Pancreas (tissue), 10 donors: ENCODE results near the gene MCCC1. TPM values are rescaled to one million over a fixed set of nuclear protein-coding genes. Genes with fewer than 3 reads are reported as not detected.
A peak's percentile ranks its signal among the peaks of the same experiment; 100 is the strongest.

Source experiments
- ATAC-seq, 4 donors: fragments of 200-7000 bp; cut with Tn5 transposase; one replicate each; pipeline versions ENCODE4 v1.8.0 to v1.9.1; 2020; ENCODE audit warnings: mild to moderate bottlenecking in 4 of 4, moderate library complexity in 4 of 4
- DNase-seq, 6 donors: peaks; one replicate each; pipeline ENCODE4 v3.0.0-alpha.2; 2020
- FAIRE-seq: peaks from 2 replicates; lab custom pipeline; 2012; peaks lifted over from hg19 to GRCh38; lab: Jason Lieb, UNC
- H3K27ac ChIP-seq, 4 donors: fragments of 200-600 bp; sonication (generic); 1 replicate in 3 of 4; 2 replicates in 1 of 4; pipeline versions ENCODE4 v1.5.0 to v1.8.0; 2020
- H3K27me3 ChIP-seq, 4 donors: fragments of 200-600 bp; one replicate each; pipeline ENCODE4 v1.8.0; 2021
- H3K36me3 ChIP-seq, 3 donors: fragments of 200-600 bp; sonication (generic) in 1 of 3; one replicate each; pipeline versions ENCODE4 v1.5.0 to v1.8.0; 2020 to 2021
- H3K4me1 ChIP-seq, 3 donors: fragments of 200-600 bp; one replicate each; pipeline ENCODE4 v1.8.0; 2021
- H3K4me3 ChIP-seq, 4 donors: fragments of 200-600 bp; sonication (generic) in 2 of 4; one replicate each; pipeline versions ENCODE4 v1.5.0 to v1.8.0; 2020 to 2021
- H3K9me3 ChIP-seq, 4 donors: fragments of 200-600 bp; one replicate each; pipeline ENCODE4 v1.8.0; 2021
- CTCF ChIP-seq, 4 donors: fragments of 200-600 bp; sonication (generic) in 3 of 4; IDR thresholded peaks; one replicate each; pipeline versions ENCODE4 v1.5.0 to v1.8.0; 2021; ENCODE audit warnings: antibody characterized with exemption in 4 of 4
- WGBS, 2 donors: extraction: QIAGEN DNeasy Blood & Tissue Kit; methylation state at CpG; one replicate each; pipeline ENCODE4 v1.1.7; 2013; 5-methylcytosine and 5-hydroxymethylcytosine counted together
- intact Hi-C, 3 donors: fragments of 100-400 bp; cut with DNase I; formaldehyde crosslinking; loops; one replicate each; pipeline versions ENCODE4 v1.11.1 to v1.14.2; 2022
- polyA plus RNA-seq, 2 donors: library from polyadenylated mRNA; stranded (reverse); fragments of 200-250 nt; gene quantifications; one replicate each; pipeline ENCODE4 v1.2.3, GENCODE V29; 2013
- total RNA-seq, 6 donors: library from RNA; stranded (reverse); fragmentation: NEBNext Ultra II Directional in 4 of 6; extraction: Animal tissue kit (Norgen Biotek cat#: 25700) in 4 of 6; gene quantifications; one replicate each; pipeline versions ENCODE4 v1.2.1 to v1.2.4, GENCODE V29; 2021 to 2023
- donor health status: healthy with polysubstance abuse.
- donor health status: DM: no; HTN: no; CAD: no; lungs with moderate emphysema.
- donor health status: DM: no; HTN: no; CAD: no.
- donor health status: control.
- donor health status: control.
- donor health status: Bipolar disorder and iron deficiency.
- donor health status: DM: yes; HTN: yes; CAD: no.
- donor health status: DM: no; HTN: no; CAD: no.
- donor health status: DM: no; HTN: no; CAD: no.
- donor health status: DM: yes; HTN: yes; CAD: no.

The MCCC1 gene
- total RNA-seq (10 to 100 TPM; 25.3 to 57.0 (median 39.0) TPM), polyA plus RNA-seq (10 to 100 TPM; 40.5 to 81.9 TPM)

- peak within 1 kb of the TSS; percentile 86 to 98 (median 96) for H3K27ac ChIP-seq
- intact Hi-C loops, result no loop called here
- 0 to 1% methylated on average over 41 to 60 of the region's 60 CpGs for WGBS, 2 donors
These were observed at the start of gene MCCC1 for GRCh38 chr3:183099026-183099837. Gene MCCC1, minus strand, starts transcription at chr3:183099496. Its CDS starts 56 bp downstream, at chr3:183099440.

GRCh38 chr3:183148056-183148455, 48.8 kb upstream of the MCCC1 start:
- no peaks in the 10 kb centered on the region for H3K9me3 ChIP-seq
- no peaks in the 10 kb centered on the region for H3K27me3 ChIP-seq
- no peak overlapping the region for H3K27ac ChIP-seq
- DNase-seq, result no peak
- no peaks in the 10 kb centered on the region for H3K36me3 ChIP-seq
- intact Hi-C loops, result no loop called here
- no peaks in the 10 kb centered on the region for H3K4me1 ChIP-seq
- no peak for ATAC-seq
- no peak for FAIRE-seq
- 70 to 78% methylated on average over 4 of the region's 4 CpGs for WGBS, 2 donors
- H3K4me3 ChIP-seq, result no peak overlapping the region
- TF ChIP-seq CTCF (IDR thresholded peaks at IDR 0.05), result no peak

More at GRCh38 chr3:183099026-183099837, at the start of gene MCCC1:
- no peaks in the 10 kb centered on the region for H3K9me3 ChIP-seq
- ATAC-seq (peak; percentile 88 to 96 (median 92)), FAIRE-seq (peak; percentile 84), DNase-seq (peak; percentile 98 to 99 (median 99))
- no peaks in the 10 kb centered on the region for H3K36me3 ChIP-seq
- TF ChIP-seq CTCF (IDR thresholded peaks at IDR 0.05), result no peak
- H3K4me1 ChIP-seq, result peaks cover 16 to 36% (median 25%) of the 10 kb centered on the region in 3 donors
- no peaks in the 10 kb centered on the region for H3K27me3 ChIP-seq
- peak within 1 kb of the TSS; percentile 46 to 93 (median 78) for H3K4me3 ChIP-seq

GRCh38 chr3:183144363-183144762, 45.1 kb upstream of the MCCC1 start:
- no peaks in the 10 kb centered on the region for H3K4me1 ChIP-seq
- no peaks in the 10 kb centered on the region for H3K36me3 ChIP-seq
- DNase-seq (no peak), FAIRE-seq (no peak), ATAC-seq (no peak)
- WGBS, 2 donors, result 39 to 84% methylated on average over 1 of the region's 1 CpG
- no peaks in the 10 kb centered on the region for H3K9me3 ChIP-seq
- intact Hi-C loops, result no loop called here
- no peak overlapping the region for H3K27ac ChIP-seq
- TF ChIP-seq CTCF (IDR thresholded peaks at IDR 0.05), result no peak
- no peak overlapping the region for H3K4me3 ChIP-seq
- no peaks in the 10 kb centered on the region for H3K27me3 ChIP-seq

- DNase-seq (no peak), ATAC-seq (no peak), FAIRE-seq (no peak)
- whole genome bisulfite sequencing, 2 donors, result 80 to 81% methylated on average over 11 of the region's 11 CpGs
- Histone ChIP-seq H3K9me3 (no peaks in the 10 kb centered on the region), H3K4me1 (no peaks in the 10 kb centered on the region), H3K27ac (no peak overlapping the region), H3K4me3 (no peak overlapping the region), H3K36me3 (no peaks in the 10 kb centered on the region), H3K27me3 (no peaks in the 10 kb centered on the region)
- no peak for TF ChIP-seq CTCF (IDR thresholded peaks at IDR 0.05)
- intact Hi-C loops, result no loop called here
These were observed 42.9 kb upstream of the MCCC1 start for GRCh38 chr3:183142199-183142598.

GRCh38 chr3:183134844-183135243, 35.5 kb upstream of the MCCC1 start:
- no peak overlapping the region for H3K27ac ChIP-seq
- DNase-seq (no peak), ATAC-seq (no peak), FAIRE-seq (no peak)
- no peaks in the 10 kb centered on the region for H3K27me3 ChIP-seq
- no peak overlapping the region for H3K4me3 ChIP-seq
- WGBS, 2 donors, result 93 to 97% methylated on average over 2 of the region's 2 CpGs
- no peaks in the 10 kb centered on the region for H3K9me3 ChIP-seq
- no peaks in the 10 kb centered on the region for H3K4me1 ChIP-seq
- intact Hi-C loops, result no loop called here
- TF ChIP-seq CTCF (IDR thresholded peaks at IDR 0.05), result no peak
- no peaks in the 10 kb centered on the region for H3K36me3 ChIP-seq
